GM21390 (cell line): ENCODE data around the gene PCDH9.

Source experiments
- ATAC-seq: cut with Tn5 transposase; IDR thresholded peaks from one replicate; pipeline ENCODE4 v1.9.1; 2021; ENCODE audit not compliant: unreplicated experiment

PCDH9 gene

DNA sequence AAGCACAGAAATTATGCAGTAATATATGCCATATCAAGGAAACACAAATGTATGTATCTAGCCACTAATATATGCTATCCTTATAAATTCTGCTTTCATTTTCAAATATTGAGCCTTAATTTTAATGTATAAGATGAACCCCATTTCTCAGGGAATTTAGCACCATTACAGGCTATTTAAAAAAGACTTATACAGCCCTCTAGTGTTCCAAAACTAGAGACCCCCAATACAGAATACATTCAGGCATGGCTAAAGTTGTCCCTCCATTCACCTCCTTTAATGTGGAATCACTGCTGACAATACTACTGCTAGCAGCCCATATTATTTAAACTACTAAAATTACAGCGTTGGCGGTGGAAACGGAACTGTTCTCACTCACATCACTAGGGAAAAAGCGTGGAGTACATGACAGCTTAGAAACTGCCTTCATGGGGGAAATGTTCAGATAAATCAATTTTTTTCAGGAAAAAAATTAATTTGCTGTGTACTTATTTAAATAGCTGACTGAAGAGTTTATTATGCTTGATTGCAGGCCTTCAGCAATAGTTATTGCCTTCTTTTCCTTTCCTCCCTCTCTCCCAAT lies 541.0 kb downstream of the PCDH9 start:
- ATAC-seq: no peak

DNA sequence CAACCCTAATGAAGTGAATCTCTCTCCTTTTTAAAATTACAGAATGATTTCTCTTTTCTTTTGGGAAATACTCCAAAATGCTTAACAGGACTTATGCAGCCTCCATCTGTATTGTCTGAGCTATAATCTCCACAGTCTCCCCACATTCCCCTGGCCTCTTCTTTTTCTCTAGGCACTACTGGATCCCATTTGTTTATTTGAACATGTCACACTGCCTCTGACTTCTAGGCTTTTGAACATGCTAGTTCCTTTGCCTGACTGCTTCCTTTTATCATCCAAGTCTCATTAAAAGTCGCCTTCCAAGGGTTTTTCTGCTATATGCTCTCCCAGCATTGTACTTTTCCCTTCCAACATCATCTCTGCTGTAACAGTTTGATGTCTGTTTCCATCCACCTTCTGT lies 548.7 kb downstream of the PCDH9 start:
- no peak for ATAC-seq

DNA sequence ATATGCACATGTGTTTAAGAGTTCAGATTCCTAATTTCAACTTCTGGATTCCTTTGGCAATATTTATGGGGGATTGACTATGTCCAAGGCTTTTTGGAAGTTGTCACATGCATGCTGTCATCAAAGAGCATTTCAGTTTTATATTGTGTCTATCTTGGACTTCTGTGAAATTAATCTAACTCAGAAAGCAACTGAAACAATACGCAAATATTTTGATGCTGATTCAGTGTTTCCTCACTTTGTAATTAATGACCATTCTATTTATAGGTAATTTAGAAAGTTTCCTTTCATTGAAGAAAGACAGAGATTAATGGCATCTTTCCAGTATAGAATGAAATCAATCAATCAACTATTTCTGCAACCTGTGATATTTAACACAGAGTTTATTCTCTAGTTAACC lies 550.1 kb downstream of the PCDH9 start:
- no peak for ATAC-seq

DNA sequence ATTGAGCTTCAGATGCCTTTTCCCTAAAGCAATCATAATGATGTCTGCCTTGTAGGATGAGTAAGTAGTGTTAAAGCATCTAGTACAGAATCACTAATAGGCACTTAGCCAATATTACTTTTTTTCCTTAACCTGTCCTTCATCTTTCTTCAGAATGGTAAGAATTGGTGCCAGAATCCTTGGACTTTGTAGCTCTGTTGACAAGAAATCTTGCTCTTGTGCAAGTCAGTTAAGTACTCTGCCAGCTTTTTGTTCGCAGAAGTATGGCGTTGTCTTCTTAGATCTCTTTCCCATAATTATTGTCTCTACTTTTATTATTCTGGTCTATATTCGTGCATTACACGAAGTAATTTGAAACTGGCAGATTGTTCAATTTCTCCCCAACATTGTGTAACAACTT lies 554.5 kb downstream of the PCDH9 start:
- no peak for ATAC-seq

DNA sequence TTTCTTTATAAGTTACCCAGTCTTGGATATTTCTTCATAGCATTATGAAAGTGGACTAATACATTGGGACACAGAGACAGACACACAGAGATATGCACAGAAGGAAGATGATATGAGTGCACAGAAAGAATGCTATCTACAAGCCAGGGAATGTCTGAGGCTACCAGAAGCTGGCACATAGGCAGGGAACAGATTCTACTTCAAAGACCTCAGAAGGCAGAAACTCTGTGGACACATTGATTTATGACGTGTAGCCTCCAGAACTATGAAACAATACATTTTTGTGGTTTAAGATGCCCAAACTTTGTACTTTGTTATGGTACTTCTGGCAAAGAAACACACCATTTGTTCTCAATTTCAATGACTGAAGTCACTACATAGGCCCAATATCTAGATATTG lies 556.7 kb downstream of the PCDH9 start:
- no peak for ATAC-seq

DNA sequence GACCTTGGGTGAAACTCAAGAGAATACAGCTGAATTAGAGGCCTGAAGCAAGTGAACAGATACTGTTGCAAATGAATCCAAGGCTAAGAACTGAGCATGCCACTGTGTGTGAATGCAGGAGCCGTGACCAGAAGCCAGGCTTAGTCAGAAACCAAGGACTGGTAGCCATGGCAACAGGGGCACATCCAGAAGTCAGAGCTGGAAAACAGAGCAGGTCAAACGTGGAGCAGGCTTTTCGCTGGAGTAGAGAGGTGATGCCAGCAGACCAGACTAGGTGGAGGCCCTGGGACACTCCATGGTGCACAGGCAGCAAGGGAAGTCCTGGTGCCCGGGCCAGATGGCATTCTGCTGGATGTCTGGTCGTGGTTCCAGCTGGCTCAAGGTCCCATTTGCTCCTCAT lies 564.1 kb downstream of the PCDH9 start:
- ATAC-seq: no peak

DNA sequence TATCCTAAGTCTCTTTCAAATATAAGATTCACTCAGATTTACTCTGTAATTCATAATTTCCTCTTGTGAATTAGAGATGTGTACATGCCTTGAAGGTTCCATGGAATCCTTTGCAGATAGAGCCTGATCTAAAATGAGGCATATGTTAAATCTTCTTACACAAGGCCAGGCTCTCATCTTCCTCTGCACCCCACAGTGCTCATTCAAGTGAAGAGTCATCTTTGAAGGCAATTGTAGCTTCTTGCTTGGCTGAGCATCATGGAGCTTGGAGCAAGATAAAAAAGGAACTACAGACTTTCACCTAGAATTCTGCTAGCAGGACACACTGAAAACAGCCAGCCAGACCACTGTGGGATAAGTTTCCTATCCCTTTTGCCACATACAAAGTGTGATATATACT lies 566.4 kb downstream of the PCDH9 start:
- no peak for ATAC-seq

DNA sequence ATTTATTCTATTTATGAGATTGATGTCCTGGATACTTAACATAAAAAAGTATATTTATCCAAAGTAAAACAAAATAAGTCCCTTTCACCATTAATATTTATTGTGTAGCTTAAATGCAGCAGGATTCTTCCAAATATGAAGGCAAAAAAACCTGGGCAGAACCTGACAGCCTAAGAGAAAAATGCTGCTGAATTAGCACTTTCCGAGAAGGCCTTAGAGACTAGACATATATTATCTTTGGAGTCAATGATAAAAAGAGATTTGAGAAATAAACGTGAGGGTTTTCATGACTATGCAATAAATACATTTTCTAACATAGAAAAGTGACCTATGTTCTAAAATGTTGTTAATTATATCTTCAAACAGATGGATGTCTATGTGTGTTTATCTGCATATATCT lies 566.9 kb downstream of the PCDH9 start:
- ATAC-seq: no peak

DNA sequence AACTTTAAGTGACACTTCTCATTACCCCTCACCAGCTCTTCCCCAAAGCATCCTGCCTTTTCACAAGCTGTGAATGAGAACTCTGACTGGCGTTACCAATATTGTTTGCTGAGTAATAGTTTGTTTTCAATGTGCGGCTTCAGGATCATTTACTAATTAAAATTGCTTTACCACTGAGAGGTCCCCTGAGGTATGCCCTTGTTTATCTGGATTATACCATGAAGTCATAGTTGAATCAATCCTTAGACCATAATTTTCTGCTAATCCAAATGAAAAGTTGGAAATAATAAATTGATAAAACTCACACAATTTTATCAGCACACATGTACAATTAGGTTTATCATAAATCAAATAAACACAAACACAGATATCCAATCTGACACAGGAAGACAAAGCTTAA lies 568.8 kb downstream of the PCDH9 start:
- no peak for ATAC-seq

DNA sequence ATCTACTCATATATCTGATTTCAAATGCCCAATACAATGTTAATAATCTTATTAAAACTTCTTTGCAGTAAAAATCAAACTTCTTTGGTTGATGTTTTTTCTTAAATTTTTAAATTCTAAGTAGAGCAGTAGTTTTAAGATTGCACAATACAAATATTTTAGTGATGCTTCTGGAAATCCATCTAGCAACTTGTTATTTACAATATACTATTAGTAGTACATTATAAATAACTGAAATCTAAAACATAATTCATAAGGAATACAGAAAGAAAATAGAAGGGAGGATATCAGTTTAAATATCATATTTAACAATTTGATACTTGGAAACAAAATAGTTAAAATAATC lies 569.7 kb downstream of the PCDH9 start:
- ATAC-seq: no peak

DNA sequence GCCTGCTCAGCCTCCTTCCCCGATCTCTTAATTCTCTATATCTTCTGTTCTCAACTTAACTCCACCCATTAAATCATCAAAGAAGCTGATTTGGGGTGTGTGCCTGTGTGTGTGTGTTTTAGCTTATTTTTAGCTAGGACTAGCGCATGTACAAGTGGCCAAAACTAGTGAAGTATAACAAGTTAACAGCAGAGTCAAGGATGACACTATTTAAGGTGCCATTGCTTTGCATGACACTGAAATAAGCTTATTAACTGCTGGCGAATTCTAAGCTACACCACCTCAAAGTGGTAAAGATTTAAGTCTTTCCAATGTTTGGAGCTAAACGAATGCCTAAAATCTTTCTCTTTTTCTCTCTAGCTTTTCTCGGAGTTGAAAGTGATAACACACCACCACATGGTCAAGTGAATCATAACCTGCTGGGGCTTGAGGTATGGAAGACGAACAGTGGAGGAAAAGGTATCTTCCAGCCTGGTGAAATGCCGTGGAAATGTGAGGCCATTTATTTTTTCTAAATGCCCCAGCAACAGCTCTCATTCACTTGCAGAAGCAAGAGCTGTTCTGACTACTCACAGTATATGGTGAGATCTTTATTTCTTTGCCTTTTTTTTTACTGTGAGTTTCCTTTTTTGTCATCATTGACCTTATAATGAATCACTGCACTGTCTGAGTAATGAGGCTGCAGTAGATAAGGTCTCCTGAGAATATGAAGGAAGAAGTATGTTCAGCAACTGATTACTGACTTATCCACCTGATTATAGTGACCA lies 570.3 kb downstream of the PCDH9 start:
- ATAC-seq: peak; percentile 71

DNA sequence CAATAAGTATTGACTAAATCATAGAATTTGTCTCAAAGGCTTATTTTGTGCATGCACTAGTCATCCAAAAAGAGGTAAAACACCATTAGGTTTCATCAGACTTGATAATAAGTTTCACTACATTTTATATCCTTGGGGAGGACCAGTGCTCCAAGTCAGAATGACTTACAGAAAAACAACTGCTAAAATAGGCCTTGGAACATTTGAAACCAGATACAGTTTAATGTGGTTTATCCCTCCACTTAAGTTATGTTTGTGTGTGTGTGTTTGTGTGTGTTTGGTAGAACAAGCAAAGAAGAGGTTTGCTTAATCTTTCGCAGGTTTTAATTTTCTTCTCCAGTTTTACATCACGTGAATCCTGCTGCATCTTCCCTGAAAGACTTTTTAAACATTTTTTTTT lies 570.9 kb downstream of the PCDH9 start:
- no peak for ATAC-seq

DNA sequence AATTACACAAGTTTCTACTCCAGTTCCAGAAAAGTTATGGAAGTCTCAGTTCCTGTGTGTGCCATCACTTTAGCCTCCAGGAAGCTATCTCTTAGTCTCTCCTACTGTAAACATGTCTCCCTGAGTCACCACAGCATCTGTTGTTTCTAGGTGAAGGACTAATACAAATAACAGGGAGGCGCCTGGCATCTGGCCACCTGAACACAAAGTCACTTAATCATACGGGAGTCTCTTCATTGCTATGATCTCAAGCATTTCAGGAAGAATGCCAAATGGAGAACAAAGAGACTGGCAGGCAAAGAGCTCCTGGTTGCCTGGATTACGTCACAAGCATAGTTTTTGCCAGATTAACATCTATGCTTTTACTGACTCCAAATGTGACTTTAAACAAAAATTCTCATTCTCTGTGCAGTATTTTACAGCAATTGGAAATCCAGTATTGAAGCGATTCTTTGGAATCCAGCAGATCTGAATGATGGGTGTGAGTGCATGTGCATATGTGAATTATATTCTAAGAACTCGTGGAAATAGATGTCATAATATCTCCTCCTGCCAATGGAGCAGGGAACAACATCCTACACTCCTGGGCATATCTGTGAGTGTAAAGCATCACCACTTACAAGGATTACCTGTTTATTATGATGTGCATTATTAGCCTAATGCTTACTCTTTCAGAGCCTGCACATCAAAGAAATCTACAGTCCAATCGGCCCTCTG lies 572.8 kb downstream of the PCDH9 start:
- ATAC-seq: no peak

DNA sequence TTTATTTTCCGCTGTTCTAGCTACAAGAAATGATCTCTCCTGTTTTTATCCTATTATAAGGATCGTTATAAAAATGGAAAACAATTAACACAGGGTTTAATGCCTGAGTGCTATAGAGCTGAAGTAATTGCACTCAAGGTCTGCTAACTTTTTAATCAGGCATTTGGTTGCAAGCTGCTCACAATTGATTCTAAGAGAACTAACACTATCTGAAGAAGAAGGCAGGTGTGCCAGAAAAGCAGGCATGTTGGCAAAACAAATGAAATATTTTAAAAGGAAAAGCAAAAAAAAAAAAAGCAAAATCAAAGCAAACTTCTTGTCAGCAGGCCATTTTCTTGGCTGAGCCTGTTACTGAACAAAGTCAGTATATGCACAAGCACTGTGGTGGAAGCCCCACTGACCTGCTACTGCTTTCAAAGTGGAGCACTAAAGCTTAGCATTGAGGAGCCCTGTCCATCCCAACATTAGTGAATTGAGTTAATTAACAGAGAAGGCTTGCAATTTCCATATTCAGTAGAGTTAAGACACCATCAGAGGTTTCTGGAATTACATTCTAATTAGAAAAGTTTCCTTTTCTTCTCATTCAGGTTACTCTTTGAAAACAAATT lies 574.2 kb downstream of the PCDH9 start:
- ATAC-seq: no peak

DNA sequence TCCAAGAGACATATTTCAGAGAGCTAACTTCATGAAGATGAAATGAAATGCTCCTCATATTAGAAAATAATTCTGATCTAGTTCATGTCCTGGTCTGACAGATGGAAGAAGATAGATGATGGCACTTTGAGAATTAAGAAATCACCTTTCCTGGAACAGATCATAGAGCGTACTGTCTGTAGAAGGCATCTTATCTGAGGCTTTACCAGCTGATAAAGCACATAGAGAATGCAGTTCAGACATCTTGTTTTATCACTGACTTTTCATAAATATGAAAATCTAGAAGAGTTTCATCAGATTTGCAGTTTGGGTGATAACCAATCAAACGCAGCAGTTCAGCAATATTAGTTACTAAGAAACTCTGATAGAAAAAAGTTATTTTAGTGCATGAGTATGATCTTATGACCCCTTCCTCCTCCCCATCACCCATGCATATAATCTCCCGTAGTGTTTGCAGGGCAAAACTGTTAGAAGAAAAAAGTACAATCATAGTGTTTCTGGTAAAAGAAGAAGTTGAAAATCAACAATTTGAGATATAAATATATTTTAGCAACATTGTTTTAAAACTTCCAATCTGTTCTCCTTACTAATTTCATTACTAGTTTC lies 585.2 kb downstream of the PCDH9 start:
- ATAC-seq: no peak

DNA sequence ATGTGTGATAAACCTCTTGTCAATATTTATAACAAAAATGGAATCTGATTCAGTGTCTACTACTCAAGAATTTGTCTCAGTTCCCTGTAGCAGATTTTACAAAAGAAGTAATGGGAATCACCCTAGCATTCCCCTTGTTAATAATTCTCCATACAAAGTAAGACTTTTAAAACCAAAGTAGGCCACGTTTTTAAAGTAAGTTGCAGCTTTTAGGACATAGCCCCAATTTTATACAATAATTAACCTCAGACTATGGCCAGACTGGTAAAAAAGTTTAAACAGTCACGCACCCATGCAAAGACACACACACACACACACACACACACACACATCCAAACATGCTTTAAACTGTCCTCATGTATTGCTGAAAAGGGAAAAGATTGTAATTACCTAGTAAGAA lies 589.9 kb downstream of the PCDH9 start:
- ATAC-seq: no peak

DNA sequence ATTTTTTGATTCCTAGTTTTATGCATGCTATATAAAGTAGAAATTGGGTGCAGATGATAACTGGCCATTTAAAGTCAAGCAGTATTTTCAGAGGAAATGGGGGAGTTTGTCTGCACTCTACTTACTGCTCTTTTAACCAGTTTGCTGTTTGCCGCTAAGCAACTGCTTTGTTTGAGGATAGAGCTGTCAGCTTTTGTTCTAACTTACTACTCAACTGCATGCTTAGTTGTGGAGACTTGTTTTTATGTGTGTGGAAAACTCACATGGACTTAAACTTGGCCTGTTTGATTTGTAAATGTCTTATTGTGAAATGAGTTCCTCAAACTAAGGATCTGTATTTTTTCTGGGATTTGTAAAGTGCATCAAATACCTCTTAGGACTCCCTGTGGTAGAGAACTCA lies 591.1 kb downstream of the PCDH9 start:
- ATAC-seq: no peak

DNA sequence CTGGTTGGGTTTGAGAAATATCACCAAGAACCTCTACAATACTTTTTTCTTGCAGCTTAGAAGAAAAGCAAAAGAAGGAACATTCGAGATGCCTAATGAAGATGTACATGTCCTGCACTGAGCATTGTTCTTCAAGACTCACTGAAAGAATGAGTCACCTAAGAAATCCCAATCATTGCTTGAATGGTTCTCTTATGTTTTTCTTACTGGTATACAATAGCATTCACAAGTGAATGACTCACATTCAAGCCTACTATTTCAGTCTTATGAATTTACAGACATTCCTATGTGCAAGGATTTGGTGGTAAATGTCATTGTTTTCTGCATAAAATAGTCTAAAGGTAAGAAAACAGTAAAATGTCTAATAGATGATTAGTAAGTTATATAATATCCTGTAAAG lies 594.6 kb downstream of the PCDH9 start:
- no peak for ATAC-seq

DNA sequence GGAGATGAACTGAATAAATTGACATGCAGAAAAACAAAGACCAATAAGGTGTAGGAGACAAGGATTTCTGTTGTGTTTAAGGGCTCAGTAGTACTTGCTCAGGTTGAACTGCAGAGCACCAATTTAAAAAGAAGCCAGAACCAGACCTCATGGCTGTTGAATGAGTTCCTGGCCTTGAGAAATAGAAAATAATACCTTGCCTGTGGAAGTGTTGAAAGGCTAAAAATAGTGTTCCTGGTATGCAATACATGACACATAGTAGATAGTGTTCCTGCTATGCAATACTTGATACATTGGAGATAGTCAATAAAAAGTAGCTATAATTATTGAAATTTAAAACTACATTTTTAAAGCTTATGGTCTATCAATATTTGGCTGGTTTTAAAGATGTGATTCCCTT lies 595.8 kb downstream of the PCDH9 start:
- no peak for ATAC-seq

DNA sequence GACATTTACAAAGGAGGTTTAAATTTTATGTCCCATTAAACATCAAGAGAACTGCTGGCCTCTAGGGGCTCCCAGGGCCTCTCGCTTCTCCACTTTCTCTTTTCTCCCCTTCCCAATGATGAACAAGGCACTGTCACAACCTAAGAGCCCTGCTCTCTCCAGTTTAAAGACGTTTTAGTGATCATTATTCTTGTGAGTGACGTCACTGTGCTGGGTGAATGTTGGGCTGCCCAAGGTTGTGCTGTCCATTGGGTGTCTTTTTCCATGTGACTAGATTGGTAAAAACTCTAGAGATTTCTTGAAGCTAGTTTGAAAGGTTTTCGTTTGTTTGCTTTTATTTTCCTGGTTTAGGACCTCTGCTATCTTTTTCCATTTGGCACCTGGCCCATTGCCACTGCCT lies 602.6 kb downstream of the PCDH9 start:
- ATAC-seq: no peak

DNA sequence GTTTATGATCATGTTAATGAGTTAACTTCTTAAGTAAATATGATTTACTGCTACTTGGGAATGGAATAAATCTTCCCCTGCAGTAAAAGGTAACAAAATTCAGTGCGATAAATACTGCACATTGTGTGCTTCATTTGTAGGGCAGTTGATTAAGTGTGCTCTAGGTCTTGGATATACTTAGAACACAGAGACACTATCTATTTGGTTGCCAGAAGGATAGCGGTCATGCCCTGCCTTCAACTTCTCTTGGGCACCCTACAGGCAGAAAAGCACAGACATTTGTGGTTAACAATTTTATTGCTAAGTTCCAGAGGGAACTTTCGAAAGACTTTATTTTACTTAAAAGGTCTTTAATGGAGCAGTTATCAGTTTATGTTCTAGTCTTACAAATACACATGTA lies 605.8 kb downstream of the PCDH9 start:
- no peak for ATAC-seq
